T-cell (primary cell): Measurements from ENCODE around the gene ZNF350. TPM values are rescaled to one million over a fixed set of nuclear protein-coding genes. Genes with fewer than 3 reads are reported as not detected.
"Not testable (repeated sequence)": the region's sequence is repeated elsewhere in the genome, so short reads cannot be mapped to it uniquely, and the experiment has no call there.

Source experiments
- ATAC-seq, 4 experiments: fragments of 200-7000 bp in 3 of 4; fragments of 150-1000 bp in 1 of 4; cut with Tn5 transposase; replicated peaks in 1 of 4; 1 replicate in 3 of 4; 2 replicates in 1 of 4; pipeline ENCODE4 v1.10.0; 2021; ENCODE audit warnings: moderate library complexity in 3 of 4, mild to moderate bottlenecking in 2 of 4, moderate number of reproducible peaks in 1 of 4
- CTCF ChIA-PET, 2 donors: fragments of 300-600 bp; sonication (Branson Sonifier 250); formaldehyde crosslinking; loops; one replicate each; lab custom pipeline; 2022; ENCODE audit warnings: antibody characterized with exemption in 2 of 2; lab: Charles Lee
- POLR2A ChIA-PET, 2 donors: fragments of 300-600 bp; sonication (Branson Sonifier 250); formaldehyde crosslinking; loops; one replicate each; lab custom pipeline; 2022; ENCODE audit warnings: antibody characterized with exemption in 2 of 2; lab: Charles Lee
- DNase-seq, 35 experiments: peaks; one replicate each; pipeline versions ENCODE4 v3.0.0 to v3.0.0-alpha.2; 2013 to 2023
- H3K27ac ChIP-seq: one replicate; pipeline ENCODE4 v1.5.1; 2013; ENCODE audit warnings: low read length
- H3K27me3 ChIP-seq, 2 experiments: replicated peaks in 1 of 2; 1 replicate in 1 of 2; 2 replicates in 1 of 2; pipeline versions ENCODE4 v1.6.1 to v1.7.0; 2013; ENCODE audit warnings: low read length in 1 of 2, mixed read lengths in 1 of 2; ENCODE audit not compliant: control insufficient read depth in 2 of 2, insufficient read depth in 2 of 2; ENCODE audit errors: extremely low read depth in 1 of 2
- H3K36me3 ChIP-seq, 2 donors: 1 replicate in 1 of 2; 2 replicates in 1 of 2; pipeline versions ENCODE4 v1.6.1 to v1.7.0; 2013; ENCODE audit warnings: low read length in 1 of 2; ENCODE audit not compliant: control insufficient read depth in 2 of 2, insufficient read depth in 1 of 2; ENCODE audit errors: extremely low read depth in 1 of 2
- H3K4me1 ChIP-seq, 2 experiments: 1 replicate in 1 of 2; 2 replicates in 1 of 2; pipeline versions ENCODE4 v1.6.1 to v1.7.0; 2013; ENCODE audit warnings: low read length in 2 of 2, mixed read lengths in 1 of 2; ENCODE audit not compliant: insufficient read depth in 2 of 2, control insufficient read depth in 1 of 2; ENCODE audit errors: extremely low read depth in 1 of 2
- H3K4me3 ChIP-seq, 2 donors: 1 replicate in 1 of 2; 2 replicates in 1 of 2; pipeline versions ENCODE4 v1.5.1 to v1.7.0; 2013; ENCODE audit warnings: mild to moderate bottlenecking in 2 of 2, low read length in 1 of 2, moderate library complexity in 1 of 2; ENCODE audit not compliant: control insufficient read depth in 1 of 2; ENCODE audit errors: extremely low read depth in 1 of 2
- H3K9me3 ChIP-seq: 2 replicates; pipeline ENCODE4 v1.7.0; 2013
- H3K27ac Mint-ChIP-seq, 2 donors: one replicate each; pipeline ENCODE4 v1.8.0; 2020 to 2021; ENCODE audit warnings: mild to moderate bottlenecking in 2 of 2, mixed read lengths in 2 of 2
- H3K27me3 Mint-ChIP-seq, 2 donors: one replicate each; pipeline ENCODE4 v1.8.0; 2021 to 2022; ENCODE audit warnings: mixed read lengths in 2 of 2
- H3K36me3 Mint-ChIP-seq: one replicate; pipeline ENCODE4 v1.8.0; 2021; ENCODE audit warnings: mixed read lengths
- H3K4me1 Mint-ChIP-seq, 3 donors: one replicate each; pipeline ENCODE4 v1.8.0; 2020 to 2022; ENCODE audit warnings: mixed read lengths in 3 of 3, mild to moderate bottlenecking in 1 of 3
- H3K4me3 Mint-ChIP-seq, 3 donors: one replicate each; pipeline ENCODE4 v1.8.0; 2020 to 2022; ENCODE audit warnings: mild to moderate bottlenecking in 3 of 3, mixed read lengths in 3 of 3, moderate library complexity in 3 of 3
- H3K9me3 Mint-ChIP-seq, 3 donors: one replicate each; pipeline ENCODE4 v1.8.0; 2020 to 2022; ENCODE audit warnings: mixed read lengths in 3 of 3
- WGBS: methylation state at CpG from one replicate; pipeline ENCODE4 v1.1.5; 2013; ENCODE audit warnings: missing lambda C conversion rate; ENCODE audit not compliant: insufficient coverage; 5-methylcytosine and 5-hydroxymethylcytosine counted together
- total RNA-seq, 35 experiments: library from RNA in 6 of 35; stranded (reverse) in 6 of 35; fragments of 120-200 nt in 1 of 35; gene quantifications; one replicate each; pipeline versions ENCODE4 v1.2.1 to v1.2.4 and lab custom pipeline; 2013 to 2026

The ZNF350 gene
- total RNA-seq (10 to 100 TPM; 27.4 to 33.4 (median 29.0) TPM), total RNA-seq (lab: John Stamatoyannopoulos, UW) (9.1 to 61.3 (median 43.9) reads per million in 29 experiments)
- total RNA-seq (2013): 21.0 TPM

DNA sequence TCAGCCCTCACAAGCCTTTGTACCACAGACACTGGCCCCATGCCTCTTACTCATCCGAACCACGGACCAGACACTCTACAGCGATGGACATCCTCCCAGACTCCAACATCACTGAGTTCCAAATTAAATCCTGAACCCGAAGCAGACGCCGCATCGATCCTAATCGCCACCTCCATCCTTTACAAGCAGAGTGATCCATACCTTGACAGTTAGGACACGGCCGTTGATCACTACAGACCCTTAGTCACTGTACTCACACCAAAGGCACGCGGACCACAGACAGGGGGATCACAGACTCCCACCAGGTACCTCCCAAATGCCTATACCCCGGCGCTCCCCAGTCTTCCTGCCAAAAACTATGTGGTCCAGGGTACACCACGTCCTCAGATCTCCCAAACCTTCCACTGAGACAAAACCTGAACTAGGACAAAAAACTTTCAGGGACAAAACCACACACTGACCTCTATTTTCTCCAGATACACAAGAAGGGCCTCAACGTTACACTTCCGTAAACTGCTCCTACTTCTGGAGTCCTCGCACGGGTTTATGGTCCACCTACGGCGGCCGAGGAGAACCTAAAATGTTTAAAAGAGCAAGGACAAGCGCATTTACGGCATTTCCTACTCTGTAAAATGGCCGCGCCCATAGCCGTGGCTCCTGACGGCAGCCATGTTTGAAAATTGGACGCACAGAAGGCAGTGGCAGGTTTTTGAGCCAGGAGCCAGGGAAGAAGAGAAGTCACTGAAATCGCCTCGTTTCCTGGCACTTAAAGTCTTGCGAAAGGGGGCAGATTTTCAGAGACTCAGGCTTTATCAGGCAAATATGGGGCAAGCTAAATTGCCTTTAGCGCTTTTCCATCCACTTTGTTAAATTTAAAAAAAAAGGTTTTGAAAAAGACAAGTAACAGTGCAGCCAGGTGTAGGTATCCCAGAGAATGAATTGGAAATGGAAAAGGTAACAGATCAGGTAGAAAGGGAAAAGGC, at the start of gene ZNF350:
ZNF350 (minus strand) TSS at position 532 of the 983 bp plus-strand sequence. CDS start 12,480 bp downstream, outside the sequence.
- CTCF ChIA-PET: no interaction called here
- POLR2A ChIA-PET: no interaction called here
- 7% methylated on average over 29 of the region's 33 CpGs for WGBS
- Histone ChIP-seq H3K9me3 (peaks cover 14% of the 10 kb centered on the region), H3K27me3 (no peaks in the 10 kb centered on the region), H3K4me3 (peak within 1 kb of the TSS; percentile 69 to 80), H3K27ac (peak within 1 kb of the TSS; percentile 61), H3K4me1 (peaks cover 0 to 17% of the 10 kb centered on the region in 2 experiments), H3K36me3 (peaks cover 0 to 6% of the 10 kb centered on the region in 2 donors)
- DNase-seq: peak; percentile 72 to 93 (median 88)
- H3K4me3 Mint-ChIP-seq: peak within 1 kb of the TSS; percentile 95 to 99 (median 96)
- H3K4me1 Mint-ChIP-seq: peaks cover 16 to 31% (median 24%) of the 10 kb centered on the region in 3 donors
- peak within 1 kb of the TSS; percentile 93 to 95 for H3K27ac Mint-ChIP-seq
- peaks cover 61% of the 10 kb centered on the region for H3K36me3 Mint-ChIP-seq
- peaks cover 19 to 55% (median 44%) of the 10 kb centered on the region in 3 donors for H3K9me3 Mint-ChIP-seq
- H3K27me3 Mint-ChIP-seq: no peaks in the 10 kb centered on the region
- peak; percentile 96 to 98 (median 98) for ATAC-seq

DNA sequence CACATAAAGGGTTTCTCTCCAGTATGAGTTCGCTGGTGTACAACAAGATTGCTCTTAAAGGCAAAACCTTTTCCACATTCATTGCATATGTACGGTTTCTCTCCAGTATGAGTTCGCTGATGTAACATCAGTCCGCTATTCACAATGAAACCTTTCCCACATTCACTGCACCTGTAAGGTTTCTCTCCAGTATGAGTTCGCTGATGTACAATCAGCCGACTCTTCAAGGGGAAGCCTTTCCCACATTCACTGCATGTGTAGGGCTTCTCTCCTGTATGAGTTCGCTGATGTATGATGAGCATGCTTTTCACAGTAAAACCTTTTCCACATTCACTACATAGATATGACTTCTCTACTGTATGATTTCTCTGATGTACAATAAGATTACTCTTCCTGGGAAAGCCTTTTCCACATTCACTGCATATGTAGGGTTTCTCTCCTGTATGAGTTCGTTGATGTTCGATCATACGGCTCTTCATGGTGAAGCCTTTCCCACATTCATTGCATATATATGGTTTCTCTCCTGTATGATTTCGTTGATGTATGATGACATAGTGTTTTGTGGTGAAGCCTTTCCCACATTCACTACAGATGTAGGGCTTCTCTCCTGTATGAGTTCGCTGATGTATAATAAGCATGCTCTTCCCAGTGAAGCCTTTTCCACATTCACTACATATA, 47.5 kb upstream of the ZNF350 start:
- Mint-ChIP-seq H3K4me1 (no peaks in the 10 kb centered on the region), H3K36me3 (peaks cover 67% of the 10 kb centered on the region), H3K27ac (no peak overlapping the region), H3K27me3 (no peaks in the 10 kb centered on the region), H3K4me3 (no peak overlapping the region), H3K9me3 (peaks cover 27 to 61% (median 48%) of the 10 kb centered on the region in 3 donors)
- ChIA-PET POLR2A (no interaction called here), CTCF (no interaction called here)
- DNase-seq: no peak
- Histone ChIP-seq H3K27me3 (no peaks in the 10 kb centered on the region), H3K9me3 (peaks cover 40% of the 10 kb centered on the region), H3K36me3 (peaks cover 24 to 45% of the 10 kb centered on the region in 2 donors), H3K4me3 (no peak overlapping the region), H3K27ac (no peak overlapping the region), H3K4me1 (no peaks in the 10 kb centered on the region)
- 100% methylated on average over 2 of the region's 12 CpGs for WGBS
- no peak for ATAC-seq

DNA sequence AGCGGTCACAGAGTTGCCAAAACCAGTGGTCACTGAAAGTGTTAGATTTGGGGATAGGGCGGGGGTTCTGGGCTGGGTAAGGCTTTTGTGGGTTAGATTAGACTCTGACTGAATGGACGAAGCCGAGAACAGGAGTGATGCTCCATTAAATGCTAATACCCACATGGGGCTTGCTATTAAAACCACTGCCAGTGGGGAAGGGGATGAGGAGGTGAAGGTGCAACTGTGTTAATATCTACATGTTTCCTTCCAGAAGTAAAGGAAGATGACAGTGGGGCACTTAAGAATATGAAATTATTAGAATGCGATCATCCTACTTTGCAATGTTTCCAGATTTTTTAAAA, 42.1 kb upstream of the ZNF350 start:
- DNase-seq (no peak), ATAC-seq (peak; percentile 25 to 31 (median 29))
- Mint-ChIP-seq H3K9me3 (peaks cover 16 to 45% (median 26%) of the 10 kb centered on the region in 3 donors), H3K36me3 (peaks cover 46% of the 10 kb centered on the region), H3K4me3 (peak overlapping the region; percentile 89 to 94 (median 92)), H3K27me3 (no peaks in the 10 kb centered on the region), H3K4me1 (peaks cover 24 to 35% (median 28%) of the 10 kb centered on the region in 3 donors), H3K27ac (peak overlapping the region; percentile 84 to 95)
- Histone ChIP-seq H3K4me3 (peak overlapping the region; percentile 77 to 89), H3K9me3 (peaks cover 16% of the 10 kb centered on the region), H3K36me3 (peaks cover 14 to 23% of the 10 kb centered on the region in 2 donors), H3K4me1 (peaks cover 5 to 10% of the 10 kb centered on the region in 2 experiments), H3K27me3 (no peaks in the 10 kb centered on the region), H3K27ac (peak overlapping the region; percentile 91)
- ChIA-PET CTCF (no interaction called here), POLR2A (interaction anchor here in 1 of 2 donors (0.7 to 1.0 kb wide), 2 partner anchors 20 to 161 kb away, joined by 3 to 8 read pairs; partner anchors contain the start of gene ZNF432)
- WGBS: 0% methylated on average over 2 of the region's 5 CpGs

DNA sequence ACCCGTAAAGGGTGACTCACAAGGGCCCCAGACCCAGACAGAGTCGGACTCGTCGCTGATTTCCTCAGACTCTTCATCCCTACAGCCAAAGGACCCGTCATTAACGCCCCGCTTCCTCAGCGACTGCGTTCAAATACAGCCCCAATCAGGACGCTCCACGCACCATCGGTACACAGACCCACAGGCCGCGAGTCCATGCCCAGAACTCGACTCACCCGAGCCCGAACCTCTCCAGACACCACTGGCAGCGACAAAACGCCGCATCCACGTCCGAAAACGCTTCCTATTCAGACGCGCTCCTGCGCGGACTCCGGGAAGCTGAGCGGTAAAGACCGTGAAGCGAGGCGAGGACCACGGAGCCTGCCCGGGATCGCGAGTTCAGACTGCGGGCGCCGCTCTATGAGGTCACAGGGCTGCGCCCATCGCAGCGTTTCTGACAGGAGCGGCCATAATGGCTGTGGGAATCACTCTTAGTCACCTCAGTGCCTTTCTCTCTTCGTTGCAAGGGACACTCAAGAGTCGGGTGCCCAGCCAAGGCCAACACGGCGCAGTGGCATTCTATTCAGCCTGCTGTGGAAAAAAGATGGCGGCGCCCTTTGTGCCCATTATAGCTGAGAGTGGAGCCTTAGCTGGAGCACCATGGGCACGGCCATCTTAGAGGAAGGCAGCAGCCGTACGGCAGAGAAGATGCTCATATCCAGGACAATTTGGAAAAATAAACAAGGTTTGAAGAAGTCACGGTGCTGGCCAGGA, 41.6 kb upstream of the ZNF350 start, which contains the start of gene ZNF614:
ZNF614 (minus strand) TSS at position 353 of the 753 bp plus-strand sequence. CDS start 2,634 bp downstream, outside the sequence.
- Mint-ChIP-seq H3K27me3 (no peaks in the 10 kb centered on the region), H3K36me3 (peaks cover 47% of the 10 kb centered on the region), H3K4me1 (peaks cover 24 to 35% (median 28%) of the 10 kb centered on the region in 3 donors), H3K27ac (peak within 1 kb of the TSS; percentile 84 to 95), H3K4me3 (peak within 1 kb of the TSS; percentile 89 to 94 (median 92)), H3K9me3 (peaks cover 16 to 40% (median 25%) of the 10 kb centered on the region in 3 donors)
- Histone ChIP-seq H3K27me3 (no peaks in the 10 kb centered on the region), H3K4me3 (peak within 1 kb of the TSS; percentile 77 to 89), H3K36me3 (peaks cover 18 to 28% of the 10 kb centered on the region in 2 donors), H3K4me1 (peaks cover 5 to 10% of the 10 kb centered on the region in 2 experiments), H3K27ac (peak within 1 kb of the TSS; percentile 91), H3K9me3 (peaks cover 15% of the 10 kb centered on the region)
- ATAC-seq (peak; percentile 88 to 90 (median 90)), DNase-seq (peak; percentile 66 to 91 (median 83))
- CTCF ChIA-PET: no interaction called here
- WGBS: under 1% methylated on average over 53 of the region's 53 CpGs
- POLR2A ChIA-PET: interaction anchor here in 1 of 2 donors (0.7 to 1.0 kb wide), 2 partner anchors 20 to 161 kb away, joined by 3 to 8 read pairs; partner anchors contain the start of gene ZNF432

DNA sequence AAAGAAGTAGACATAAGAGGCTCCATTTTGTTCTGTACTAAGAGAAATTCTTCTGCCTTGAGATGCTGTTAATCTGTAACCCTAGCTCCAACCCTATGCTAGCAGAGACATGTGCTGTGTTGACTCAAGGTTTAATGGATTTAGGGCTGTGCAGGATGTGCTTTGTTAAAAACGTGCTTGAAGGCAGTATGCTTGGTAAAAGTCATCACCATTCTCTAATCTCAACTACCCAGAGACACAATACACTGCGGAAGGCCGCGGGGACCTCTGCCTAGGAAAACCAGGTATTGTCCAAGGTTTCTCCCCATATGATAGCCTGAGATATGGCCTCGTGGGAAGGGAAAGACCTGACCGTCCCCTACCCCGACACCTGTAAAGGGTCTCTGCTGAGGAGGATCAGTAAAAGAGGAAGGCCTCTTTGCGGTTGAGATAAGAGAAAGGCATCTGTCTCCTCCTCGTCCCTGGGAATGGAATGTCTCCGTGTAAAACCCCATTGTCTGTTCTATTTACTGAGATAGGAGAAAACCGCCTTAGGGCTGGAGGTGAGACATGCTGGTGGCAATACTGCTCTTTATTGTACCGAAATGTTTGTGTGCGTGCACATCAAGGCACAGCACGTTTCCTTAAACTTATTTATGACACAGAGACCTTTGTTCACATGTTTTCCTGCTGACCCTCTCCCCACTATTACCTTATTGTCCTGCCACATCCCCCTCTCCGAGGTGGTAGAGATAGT, 39.8 kb upstream of the ZNF350 start:
- DNase-seq, CTCF ChIA-PET, H3K27ac ChIP-seq, POLR2A ChIA-PET, H3K27me3 ChIP-seq, H3K27ac Mint-ChIP-seq, H3K27me3 Mint-ChIP-seq, H3K4me3 ChIP-seq, ATAC-seq: not testable (repeated sequence)
- Mint-ChIP-seq H3K36me3 (peaks cover 56% of the 10 kb centered on the region), H3K9me3 (peaks cover 21 to 40% (median 28%) of the 10 kb centered on the region in 3 donors), H3K4me1 (peaks cover 24 to 35% (median 28%) of the 10 kb centered on the region in 3 donors), H3K4me3 (peak overlapping the region; percentile 39 to 94 (median 92))
- H3K36me3 ChIP-seq: peaks cover 24 to 37% of the 10 kb centered on the region in 2 donors
- 92% methylated on average over 6 of the region's 15 CpGs for WGBS
- peaks cover 13% of the 10 kb centered on the region for H3K9me3 ChIP-seq
- peaks cover 5 to 10% of the 10 kb centered on the region in 2 experiments for H3K4me1 ChIP-seq
